GM19239 (cell line): ENCODE measurements around the gene STPG2.

Experiments
- DNase-seq: peaks from one replicate; pipeline ENCODE4 v3.0.0; 2011; ENCODE audit warnings: low spot score; ENCODE audit not compliant: insufficient read length
- FAIRE-seq: peaks from 2 replicates; lab custom pipeline; 2011; peaks lifted over from hg19 to GRCh38; lab: Jason Lieb, UNC

Gene STPG2

DNA sequence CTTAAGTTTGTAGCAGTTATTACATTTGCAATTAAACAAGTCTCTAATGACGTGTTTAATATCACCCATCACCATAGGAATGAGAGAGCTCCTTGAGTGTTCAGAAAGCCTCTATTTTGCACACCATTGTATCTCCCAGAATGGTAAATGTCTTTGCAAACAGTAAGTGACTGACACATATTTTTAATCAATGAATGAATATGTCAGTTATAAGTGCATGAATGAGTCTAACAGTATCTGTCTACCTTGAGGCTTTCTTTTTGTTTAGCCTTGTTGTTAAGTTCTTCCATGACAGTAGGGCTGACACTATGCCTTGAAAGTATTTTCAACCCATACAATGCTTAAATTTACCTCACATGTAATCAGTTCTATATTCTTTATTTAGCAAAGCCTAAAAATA is 292.2 kb downstream of the STPG2 start:
- DNase-seq (no peak), FAIRE-seq (no peak)

DNA sequence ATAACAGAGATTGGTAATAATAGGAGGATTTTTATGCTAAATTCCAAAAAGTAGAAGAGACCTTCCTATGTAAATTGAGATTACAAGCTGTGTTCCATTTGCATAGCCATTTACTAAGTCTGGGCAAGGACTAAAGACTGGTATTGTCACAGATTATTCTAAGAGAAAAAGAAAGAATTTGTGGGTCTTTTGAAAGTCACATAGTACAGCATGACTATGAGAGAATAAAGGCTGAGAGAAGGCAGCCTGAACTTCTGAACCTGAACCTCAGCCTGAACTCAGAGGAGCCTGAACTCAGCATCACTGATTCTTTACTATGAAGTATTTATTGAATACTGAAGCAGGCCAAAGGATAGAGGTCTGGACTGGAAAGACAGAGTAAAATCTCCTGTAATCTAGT is 297.5 kb downstream of the STPG2 start:
- FAIRE-seq (no peak), DNase-seq (no peak)

DNA sequence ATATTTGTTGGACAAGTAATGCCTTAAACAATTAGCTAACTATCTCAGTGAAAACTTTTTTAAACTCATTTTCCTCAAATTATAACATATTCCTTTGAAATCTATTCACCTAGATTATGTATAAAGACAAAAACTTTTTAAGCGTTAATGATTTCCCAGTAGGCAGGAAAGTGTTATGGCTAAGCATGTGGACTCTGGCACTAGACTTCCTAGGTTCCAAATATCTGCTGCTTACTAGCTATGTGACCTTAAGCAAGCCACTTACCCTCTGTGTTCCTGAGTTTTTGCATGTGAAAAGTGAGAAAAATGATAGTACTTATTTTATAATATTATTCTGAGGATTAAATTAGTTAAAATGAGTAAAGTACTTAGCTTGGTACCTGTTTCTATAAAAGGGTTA is 301.8 kb downstream of the STPG2 start:
- FAIRE-seq (no peak), DNase-seq (no peak)

- FAIRE-seq (no peak), DNase-seq (no peak)
Observed at GRCh38 chr4:97836662-97837061, 306.6 kb downstream of the STPG2 start.

GRCh38 chr4:97828646-97829045 is 314.6 kb downstream of the STPG2 start:
- DNase-seq (no peak), FAIRE-seq (no peak)

GRCh38 chr4:97819294-97819693 is 324.0 kb downstream of the STPG2 start:
- DNase-seq (no peak), FAIRE-seq (no peak)

DNA sequence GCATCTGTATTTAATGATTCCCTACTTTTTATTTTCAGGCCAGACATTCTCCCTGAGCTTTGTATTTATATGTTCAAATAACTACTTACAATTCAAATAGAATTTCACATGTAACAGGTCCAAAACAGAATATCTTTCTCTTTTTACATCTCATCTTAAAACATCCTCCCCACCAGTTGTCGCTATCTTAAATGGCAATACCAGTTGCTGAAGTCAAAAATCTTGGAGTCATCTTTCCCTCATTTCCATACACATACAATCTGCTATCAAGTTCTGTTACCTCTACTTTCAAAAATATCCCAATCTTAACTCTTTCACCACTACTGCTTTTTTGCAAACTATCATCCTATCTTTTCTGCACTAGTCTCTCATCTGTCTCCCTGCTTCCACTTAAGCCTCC is 330.5 kb downstream of the STPG2 start:
- no peak for DNase-seq

DNA sequence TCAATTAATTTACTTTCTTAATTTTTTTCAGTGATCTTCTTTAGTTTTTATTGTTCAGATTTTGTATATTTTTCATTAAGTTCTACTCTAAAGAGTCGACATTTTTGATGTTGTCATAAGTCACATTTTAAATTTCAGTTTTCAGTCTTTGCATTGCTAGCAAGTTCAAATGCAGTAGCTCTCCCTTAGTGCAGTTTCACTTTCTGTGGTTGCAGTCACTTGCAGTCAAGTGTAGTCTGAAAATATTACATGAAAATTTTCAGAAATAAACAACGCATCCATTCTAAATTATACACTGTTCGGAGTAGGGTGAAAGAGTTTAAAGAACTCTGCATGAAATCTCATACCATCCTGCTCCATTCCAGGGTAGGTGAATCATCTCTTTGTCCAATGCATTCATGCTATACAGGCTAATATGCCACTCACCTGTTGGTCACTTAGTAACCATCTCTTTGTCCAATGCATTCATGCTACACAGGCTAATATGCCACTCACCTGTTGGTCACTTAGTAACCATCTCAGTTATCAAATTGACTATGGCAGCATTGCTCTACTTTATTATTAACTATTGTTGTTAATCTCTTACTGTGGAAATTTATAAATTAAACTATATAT is 356.9 kb downstream of the STPG2 start:
- DNase-seq = no peak
- no peak for FAIRE-seq

More for the DNA sequence above, 330.5 kb downstream of the STPG2 start:
- no peak for FAIRE-seq

- no peak for FAIRE-seq
- no peak for DNase-seq
Observed at GRCh38 chr4:97778174-97778573, 365.1 kb downstream of the STPG2 start.

GRCh38 chr4:97774347-97774989 is 368.8 kb downstream of the STPG2 start:
- DNase-seq (no peak), FAIRE-seq (no peak)

- DNase-seq = no peak
- no peak for FAIRE-seq
Observed at GRCh38 chr4:97770222-97770621, 373.1 kb downstream of the STPG2 start.

DNA sequence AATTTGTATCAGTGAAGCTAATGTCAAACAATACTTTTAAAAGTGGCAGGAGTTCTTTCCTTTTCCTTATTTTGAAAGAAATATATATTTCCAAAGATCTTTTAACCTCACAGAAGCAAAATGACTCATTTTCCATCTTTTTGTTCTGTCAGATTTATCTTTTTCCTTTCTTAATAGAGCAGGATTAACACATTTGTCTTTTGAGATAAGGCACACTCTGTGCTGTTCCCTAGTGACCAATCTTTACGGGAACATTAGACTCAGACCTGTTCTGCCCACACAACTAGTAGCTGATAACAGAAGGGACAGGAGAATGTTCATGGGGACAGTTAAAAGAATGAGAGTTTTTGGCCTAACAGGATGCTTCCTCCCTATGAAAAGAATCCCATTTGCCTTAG is 381.2 kb downstream of the STPG2 start:
- DNase-seq (no peak), FAIRE-seq (no peak)

DNA sequence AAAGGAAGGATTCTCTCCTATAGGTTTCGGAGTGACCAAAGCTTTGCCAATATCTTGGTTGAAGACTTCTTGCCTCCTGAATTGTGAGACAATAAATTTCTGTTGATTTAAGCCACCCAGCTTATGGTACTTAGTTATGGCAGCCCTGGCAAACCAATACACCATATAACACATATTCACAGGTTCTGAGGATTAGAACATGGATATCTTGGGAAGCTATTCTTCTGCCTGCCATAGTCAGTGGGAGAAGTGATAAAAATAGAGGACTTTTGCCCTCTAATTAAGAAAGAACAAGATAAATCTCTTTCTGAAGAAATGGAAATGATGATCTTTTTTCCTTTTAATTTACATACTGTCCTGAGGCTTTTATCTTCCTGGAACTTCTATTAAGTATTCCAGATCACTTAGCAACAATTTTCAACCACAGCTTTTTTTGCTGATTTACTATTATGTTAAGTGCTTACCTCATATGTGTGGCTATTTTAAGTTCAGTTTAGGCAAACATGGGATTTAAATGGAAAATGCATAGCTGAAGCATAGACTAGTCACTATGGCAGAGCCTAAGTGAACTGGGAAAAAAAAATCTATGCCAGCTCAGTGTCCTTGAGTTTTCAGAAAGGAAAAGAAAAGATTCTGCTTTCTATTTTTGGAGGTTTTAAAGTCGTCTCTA is 381.7 kb downstream of the STPG2 start:
- FAIRE-seq (no peak), DNase-seq (no peak)

DNA sequence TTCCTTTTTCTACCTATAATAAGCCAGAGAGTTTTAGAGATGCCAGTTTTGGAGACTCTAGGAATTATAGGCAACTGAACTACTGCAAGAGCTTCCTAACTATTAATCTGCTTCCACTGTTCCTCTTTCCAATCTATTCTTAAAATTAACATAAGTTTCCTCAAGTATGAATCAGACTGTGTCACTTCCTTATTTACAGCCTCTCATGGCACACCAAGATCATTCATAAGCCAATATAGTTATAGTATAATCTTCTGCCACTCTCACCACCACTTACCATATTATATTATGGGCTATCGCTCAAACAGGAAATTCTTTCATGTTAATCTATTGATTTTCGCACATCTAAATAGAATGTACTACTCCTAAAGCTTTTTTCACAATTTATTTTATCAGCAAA is 383.5 kb downstream of the STPG2 start:
- no peak for DNase-seq

GRCh38 chr4:97752599-97752998 is 390.7 kb downstream of the STPG2 start:
- DNase-seq = no peak
- no peak for FAIRE-seq

More for the DNA sequence above, 383.5 kb downstream of the STPG2 start:
- no peak for FAIRE-seq

DNA sequence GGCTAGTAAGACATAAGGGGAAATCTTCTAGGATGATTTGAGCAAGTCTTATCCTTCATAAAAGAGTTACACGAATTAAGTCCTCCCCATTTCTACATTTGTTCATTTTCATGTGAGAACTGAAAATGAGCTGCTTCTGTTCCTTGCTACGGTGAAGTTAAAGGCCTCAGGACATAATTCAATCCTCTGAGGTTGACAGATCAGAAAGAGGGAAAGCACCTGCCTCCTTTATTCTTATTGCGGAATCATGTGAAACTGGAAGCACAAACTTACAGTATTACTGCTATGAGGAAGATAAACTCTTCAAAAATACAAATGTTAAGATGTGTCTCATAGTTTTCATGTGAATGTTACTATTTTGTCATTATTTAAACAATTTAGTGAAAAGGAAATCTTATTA is 395.3 kb downstream of the STPG2 start:
- no peak for FAIRE-seq
- DNase-seq = no peak

DNA sequence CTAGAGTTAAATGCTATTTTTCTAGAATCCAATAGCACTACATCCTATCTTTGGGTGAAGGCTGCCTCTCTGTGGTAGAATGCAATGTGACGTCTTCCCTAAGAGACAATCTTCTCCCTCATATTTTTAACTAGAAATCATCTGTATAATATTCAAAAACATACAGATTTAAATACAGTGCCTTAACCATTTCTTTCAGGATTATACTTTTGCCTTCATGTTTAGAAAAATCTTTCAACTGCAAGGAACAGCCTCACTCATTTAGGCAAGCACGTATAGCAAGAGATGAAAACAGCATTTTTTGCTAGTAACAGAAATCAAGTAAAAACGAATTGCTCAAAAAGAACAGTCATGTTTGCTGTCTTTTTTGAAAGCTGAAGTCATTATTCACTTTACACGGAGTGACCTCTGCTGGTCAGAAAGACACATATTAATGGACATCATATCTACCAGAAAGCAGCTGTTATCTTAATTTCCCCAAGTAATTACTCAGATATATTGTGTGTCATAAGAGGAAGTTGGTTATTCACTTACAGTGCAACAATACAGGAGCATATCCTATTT is 422.3 kb downstream of the STPG2 start:
- DNase-seq (no peak), FAIRE-seq (no peak)

DNA sequence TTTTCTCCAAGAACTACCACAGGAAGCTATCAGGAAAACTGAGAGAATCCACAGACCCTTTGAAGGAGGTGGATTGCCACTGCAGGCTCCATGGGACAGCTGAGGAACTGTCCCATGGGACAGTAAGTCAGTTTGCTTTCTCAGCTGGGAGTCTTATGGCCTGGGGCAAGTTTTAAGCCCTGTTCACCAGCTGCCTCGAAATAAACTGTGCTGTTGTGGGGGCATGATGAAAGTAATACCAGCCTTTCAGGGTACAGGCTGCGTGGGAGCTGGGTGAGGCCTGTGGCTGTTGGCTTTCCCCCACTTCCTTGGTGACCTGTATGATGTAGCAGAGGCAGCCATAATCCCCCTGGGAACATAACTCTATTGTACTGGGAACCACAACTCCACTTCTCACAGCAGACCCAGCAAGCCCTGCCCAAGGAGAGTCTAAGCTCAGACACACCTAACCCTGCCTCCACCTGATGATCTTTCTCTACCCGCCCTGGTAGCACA is 452.1 kb downstream of the STPG2 start:
- DNase-seq (no peak), FAIRE-seq (no peak)

GRCh38 chr4:97670703-97671269 is 472.5 kb downstream of the STPG2 start:
- DNase-seq (no peak), FAIRE-seq (no peak)

DNA sequence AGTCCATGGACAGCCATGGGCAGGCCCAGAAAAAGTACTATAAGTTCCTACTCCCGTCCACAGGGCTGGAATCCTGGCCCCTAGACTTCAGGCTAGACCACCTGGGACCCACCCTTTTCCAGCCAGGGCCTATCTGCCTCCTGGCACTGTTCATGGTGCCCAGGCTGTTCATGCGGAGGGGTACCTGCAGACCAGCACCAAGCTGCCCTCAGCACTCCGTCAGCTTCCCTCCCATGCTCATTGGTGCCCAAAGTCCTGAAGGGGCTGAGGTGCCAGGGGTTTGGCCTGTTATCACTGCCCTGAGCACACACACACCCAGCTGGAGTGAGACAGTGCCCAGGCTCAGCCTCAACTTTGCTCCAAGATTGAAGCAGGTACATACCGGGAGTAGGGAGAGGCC is 477.7 kb downstream of the STPG2 start:
- DNase-seq = no peak
- FAIRE-seq = no peak

DNA sequence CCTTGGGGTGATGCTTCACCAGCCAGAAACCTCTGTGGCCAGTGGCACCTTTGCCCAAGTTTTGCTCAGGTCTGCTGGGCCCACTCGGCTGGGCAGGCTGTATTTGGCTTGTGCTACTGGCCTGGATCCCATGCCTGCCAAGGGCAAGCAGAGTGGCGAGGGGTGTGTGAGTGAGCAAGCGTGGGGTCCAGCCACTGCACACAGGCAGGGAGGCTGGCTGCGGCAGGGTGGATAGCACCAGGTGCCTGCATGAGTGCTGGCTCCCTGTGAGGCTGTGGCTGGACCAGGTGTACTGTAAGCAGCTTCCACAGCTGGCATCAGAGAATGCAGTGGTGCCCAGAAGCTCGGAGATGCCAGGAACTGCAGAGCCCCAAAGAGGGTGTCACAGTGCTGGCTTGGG is 478.5 kb downstream of the STPG2 start:
- DNase-seq (no peak), FAIRE-seq (no peak)
